GM18870 (cell line): ENCODE measurements around the gene ATAD1.
"Not testable (repeated sequence)": the region's sequence is repeated elsewhere in the genome, so short reads cannot be mapped to it uniquely, and the experiment has no call there.

Experiments used
- ATAC-seq: cut with Tn5 transposase; IDR thresholded peaks from one replicate; pipeline ENCODE4 v1.9.1; 2021; ENCODE audit warnings: moderate library complexity; ENCODE audit not compliant: unreplicated experiment

The ATAD1 gene

GRCh38 chr10:87803831-87804230 lies 14.2 kb downstream of the ATAD1 start:
- ATAC-seq = no peak

GRCh38 chr10:87803328-87803727 lies 14.7 kb downstream of the ATAD1 start:
- no peak for ATAC-seq

- not testable (repeated sequence) for ATAC-seq
These were observed 16.1 kb downstream of the ATAD1 start for GRCh38 chr10:87801813-87802435.

GRCh38 chr10:87799860-87800259 lies 18.2 kb downstream of the ATAD1 start:
- no peak for ATAC-seq

GRCh38 chr10:87798082-87798481 lies 19.9 kb downstream of the ATAD1 start:
- no peak for ATAC-seq

- ATAC-seq = no peak
These were observed 23.7 kb downstream of the ATAD1 start for GRCh38 chr10:87794285-87794684.

GRCh38 chr10:87790185-87790584 lies 27.8 kb downstream of the ATAD1 start:
- ATAC-seq = no peak

GRCh38 chr10:87786421-87786820 lies 31.6 kb downstream of the ATAD1 start:
- ATAC-seq = no peak

GRCh38 chr10:87782721-87783120 lies 35.3 kb downstream of the ATAD1 start:
- no peak for ATAC-seq

GRCh38 chr10:87781545-87781944 lies 36.5 kb downstream of the ATAD1 start:
- no peak for ATAC-seq

GRCh38 chr10:87776328-87776727 lies 41.7 kb downstream of the ATAD1 start:
- ATAC-seq = no peak

GRCh38 chr10:87775766-87776165 lies 42.3 kb downstream of the ATAD1 start:
- ATAC-seq = no peak

GRCh38 chr10:87771871-87772500 lies 46.0 kb downstream of the ATAD1 start:
- no peak for ATAC-seq

GRCh38 chr10:87767253-87767652 lies 50.8 kb downstream of the ATAD1 start:
- ATAC-seq = no peak

GRCh38 chr10:87765666-87766376 lies 52.2 kb downstream of the ATAD1 start:
- no peak for ATAC-seq

GRCh38 chr10:87764072-87764934 lies 53.7 kb downstream of the ATAD1 start:
- ATAC-seq = no peak

GRCh38 chr10:87763086-87763861 lies 54.8 kb downstream of the ATAD1 start:
- ATAC-seq = no peak

- peak; percentile 74 for ATAC-seq
These were observed 56.1 kb downstream of the ATAD1 start for GRCh38 chr10:87761892-87762291.

- ATAC-seq = no peak
These were observed 56.9 kb downstream of the ATAD1 start for GRCh38 chr10:87761153-87761552.

- ATAC-seq = no peak
These were observed 57.7 kb downstream of the ATAD1 start for GRCh38 chr10:87760195-87760905.
